Activated CD8-positive, alpha-beta T cell treated with anti-CD3 and anti-CD28 coated beads, Interleukin-2, amount 10 ng/mL, durations not matched to agents 7 days and 5 days (primary cell): ENCODE data around the gene REXO4. TPM values are rescaled to one million over a fixed set of nuclear protein-coding genes. Genes with fewer than 3 reads are reported as not detected.

Source experiments
- ATAC-seq: fragments of 150-1000 bp; cut with Tn5 transposase; one replicate; pipeline ENCODE4 v1.10.0; 2021; ENCODE audit warnings: moderate library complexity
- CTCF ChIA-PET: fragments of 350-600 bp; sonication (Branson Sonifier 250); formaldehyde crosslinking; loops from one replicate; lab custom pipeline; 2021; ENCODE audit warnings: antibody characterized with exemption; lab: Charles Lee
- POLR2A ChIA-PET: fragments of 350-600 bp; sonication (Branson Sonifier 250); formaldehyde crosslinking; loops from one replicate; lab custom pipeline; 2021; ENCODE audit warnings: antibody characterized with exemption; lab: Charles Lee
- DNase-seq: peaks from one replicate; pipeline ENCODE4 v3.0.0-alpha.2; 2020
- H3K27ac Mint-ChIP-seq: one replicate; pipeline ENCODE4 v1.8.0; 2021; ENCODE audit warnings: mild to moderate bottlenecking, mixed read lengths
- H3K27me3 Mint-ChIP-seq: one replicate; pipeline ENCODE4 v1.8.0; 2021; ENCODE audit warnings: low read depth, mixed read lengths
- H3K36me3 Mint-ChIP-seq: one replicate; pipeline ENCODE4 v1.8.0; 2021; ENCODE audit warnings: low read depth, mixed read lengths
- H3K4me1 Mint-ChIP-seq: one replicate; pipeline ENCODE4 v1.8.0; 2021; ENCODE audit warnings: low read depth, mixed read lengths
- H3K4me3 Mint-ChIP-seq: one replicate; pipeline ENCODE4 v1.8.0; 2021; ENCODE audit warnings: mild to moderate bottlenecking, mixed read lengths
- H3K9me3 Mint-ChIP-seq: one replicate; pipeline ENCODE4 v1.8.0; 2022; ENCODE audit warnings: mixed read lengths; ENCODE audit not compliant: insufficient read depth
- total RNA-seq, 2 experiments: library from RNA; stranded (reverse); gene quantifications; one replicate each; pipeline ENCODE4 v1.2.3, GENCODE V29; 2021

Gene REXO4
- total RNA-seq, 2 experiments from 2014 or later = 23.6 to 25.7 TPM

DNA sequence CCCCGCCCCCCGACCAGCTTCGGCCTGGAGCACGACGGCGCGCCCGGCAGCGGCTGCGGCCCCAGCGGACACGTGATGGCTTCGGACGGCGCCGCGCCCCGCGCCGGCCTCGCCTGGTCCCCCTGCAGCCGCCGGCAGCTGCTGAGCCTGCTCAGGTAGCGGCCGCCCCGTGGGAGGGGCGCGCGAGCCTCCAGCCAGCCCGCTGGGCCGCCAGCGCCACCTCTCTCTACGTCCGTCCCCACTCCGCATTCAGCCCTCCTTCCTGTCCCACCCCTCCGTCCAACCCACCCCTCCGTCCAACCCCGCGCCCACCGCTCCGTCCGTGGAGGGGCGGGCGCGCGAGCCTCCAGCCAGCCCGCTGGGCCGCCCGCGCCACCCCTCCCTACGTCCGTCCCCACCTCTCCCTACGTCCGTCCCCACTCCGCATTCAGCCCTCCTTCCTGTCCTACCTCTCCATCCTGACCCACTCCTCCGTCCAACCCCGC is 10.8 kb upstream of the REXO4 start:
- no peak overlapping the region for H3K27ac Mint-ChIP-seq
- ATAC-seq (peak; percentile 51), DNase-seq (no peak)
- H3K36me3 Mint-ChIP-seq = no peaks in the 10 kb centered on the region
- H3K27me3 Mint-ChIP-seq = peaks cover 17% of the 10 kb centered on the region
- ChIA-PET CTCF (no interaction called here), POLR2A (no interaction called here)
- H3K9me3 Mint-ChIP-seq = no peaks in the 10 kb centered on the region
- no peak overlapping the region for H3K4me3 Mint-ChIP-seq
- peaks cover 9% of the 10 kb centered on the region for H3K4me1 Mint-ChIP-seq

DNA sequence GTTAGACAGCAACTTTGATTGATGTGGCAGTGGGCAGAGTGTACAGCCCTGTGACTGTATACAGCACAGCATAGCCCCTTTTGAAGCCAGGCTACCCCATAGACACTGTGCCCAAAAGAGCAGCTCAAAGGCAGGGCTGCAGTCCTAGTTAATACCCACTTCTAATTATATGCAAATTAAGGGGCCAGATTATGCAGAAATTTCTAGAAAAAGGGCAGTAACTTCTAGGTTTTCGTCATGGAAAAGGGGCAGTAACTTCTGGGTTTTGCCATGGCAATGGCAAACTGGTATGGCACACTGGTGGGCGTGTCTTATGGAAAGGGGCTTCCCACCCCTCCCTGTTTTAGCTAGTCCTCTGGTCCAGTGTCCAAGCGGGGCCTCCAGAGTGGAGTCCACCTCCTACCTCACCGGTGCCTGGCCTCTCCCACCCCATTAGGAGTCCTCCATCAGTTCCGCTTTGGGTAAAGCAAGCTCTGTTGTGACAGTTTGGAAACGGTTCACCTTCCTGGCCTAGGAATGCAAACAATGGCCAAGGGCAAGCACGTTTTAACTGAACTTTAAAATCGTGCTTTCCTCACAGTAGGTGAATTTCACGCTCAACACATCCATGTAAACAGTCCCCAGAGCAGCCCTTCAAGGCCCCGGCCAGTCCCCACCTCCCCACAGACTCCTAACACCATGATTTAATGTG is 10.0 kb upstream of the REXO4 start:
- H3K4me3 Mint-ChIP-seq = peak overlapping the region; percentile 38

DNA sequence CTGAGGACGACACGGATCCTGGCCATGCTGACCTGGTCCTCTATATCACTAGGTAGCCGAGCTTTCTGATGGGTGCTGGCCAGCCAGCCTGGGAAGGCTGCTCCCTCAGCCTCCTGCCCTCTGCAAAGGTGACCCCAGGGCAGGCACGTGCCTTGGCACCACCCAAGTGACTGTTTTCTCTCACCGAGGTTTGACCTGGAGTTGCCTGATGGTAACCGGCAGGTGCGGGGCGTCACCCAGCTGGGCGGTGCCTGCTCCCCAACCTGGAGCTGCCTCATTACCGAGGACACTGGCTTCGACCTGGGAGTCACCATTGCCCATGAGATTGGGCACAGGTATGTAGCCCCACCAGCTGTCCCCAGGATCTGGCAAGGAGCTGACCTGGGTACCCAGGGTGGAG is 8.2 kb upstream of the REXO4 start:
- no peak overlapping the region for H3K4me3 Mint-ChIP-seq
- H3K27ac Mint-ChIP-seq = no peak overlapping the region
- ATAC-seq (no peak), DNase-seq (no peak)
- ChIA-PET POLR2A (interaction anchor here (0.6 kb wide), 1 partner anchor 13 kb away, joined by 4 read pairs; no protein-coding TSS in a partner anchor), CTCF (no interaction called here)
- H3K36me3 Mint-ChIP-seq = no peaks in the 10 kb centered on the region
- H3K4me1 Mint-ChIP-seq = peaks cover 16% of the 10 kb centered on the region
- peaks cover 17% of the 10 kb centered on the region for H3K27me3 Mint-ChIP-seq
- H3K9me3 Mint-ChIP-seq = no peaks in the 10 kb centered on the region

More for the DNA sequence above, 10.0 kb upstream of the REXO4 start:
- Mint-ChIP-seq H3K36me3 (no peaks in the 10 kb centered on the region), H3K9me3 (no peaks in the 10 kb centered on the region), H3K4me1 (peaks cover 9% of the 10 kb centered on the region), H3K27ac (no peak overlapping the region), H3K27me3 (peaks cover 17% of the 10 kb centered on the region)
- ChIA-PET CTCF (no interaction called here), POLR2A (no interaction called here)
- ATAC-seq (no peak), DNase-seq (no peak)

DNA sequence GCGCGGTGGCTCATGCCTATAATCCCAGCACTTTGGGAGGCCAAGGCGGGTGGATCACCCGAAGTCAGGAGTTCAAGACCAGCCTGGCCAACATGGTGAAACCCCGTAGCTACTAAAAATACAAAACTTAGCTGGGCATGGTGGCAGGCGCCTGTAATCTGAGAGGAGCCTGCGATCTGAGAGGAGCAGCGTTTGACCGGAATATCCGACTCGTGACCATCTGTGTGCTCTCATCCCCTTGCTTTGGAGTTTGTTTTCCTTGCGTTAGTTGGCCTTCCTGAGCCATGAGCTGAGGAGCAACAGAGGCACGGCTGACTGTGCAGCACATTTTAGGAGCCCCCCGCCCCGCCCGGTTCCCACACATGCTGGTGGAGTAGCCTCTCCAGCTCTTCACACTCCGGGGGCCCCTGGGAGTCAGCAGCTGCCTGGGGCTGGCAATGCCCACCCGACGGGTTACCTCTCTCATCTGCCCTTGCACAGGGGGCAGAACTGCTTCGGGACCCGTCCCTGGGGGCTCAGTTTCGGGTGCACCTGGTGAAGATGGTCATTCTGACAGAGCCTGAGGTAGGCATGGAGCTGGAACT is 7.3 kb upstream of the REXO4 start:
- Mint-ChIP-seq H3K27ac (no peak overlapping the region), H3K36me3 (no peaks in the 10 kb centered on the region), H3K27me3 (peaks cover 14% of the 10 kb centered on the region), H3K4me3 (no peak overlapping the region), H3K4me1 (peaks cover 20% of the 10 kb centered on the region), H3K9me3 (no peaks in the 10 kb centered on the region)
- ChIA-PET POLR2A (no interaction called here), CTCF (no interaction called here)
- no peak for DNase-seq
- ATAC-seq = no peak

DNA sequence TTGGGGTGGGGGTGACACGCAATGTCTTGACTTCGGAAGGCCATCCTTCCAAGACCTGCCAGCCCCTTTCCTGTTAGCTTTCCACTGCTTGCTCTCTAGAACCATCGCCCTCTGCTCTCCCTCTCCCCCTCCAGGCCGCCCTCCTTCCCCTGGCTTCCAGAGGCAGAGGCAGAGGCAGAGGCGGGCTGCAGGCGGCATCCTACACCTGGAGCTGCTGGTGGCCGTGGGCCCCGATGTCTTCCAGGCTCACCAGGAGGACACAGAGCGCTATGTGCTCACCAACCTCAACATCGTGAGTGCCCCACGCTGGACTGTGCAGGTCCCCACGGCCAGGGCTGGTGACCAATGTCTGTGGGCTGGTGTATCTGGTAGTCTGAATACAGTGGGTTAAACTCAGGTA is 6.4 kb upstream of the REXO4 start:
- no peak for DNase-seq
- ChIA-PET POLR2A (no interaction called here), CTCF (no interaction called here)
- Mint-ChIP-seq H3K4me1 (peaks cover 19% of the 10 kb centered on the region), H3K27ac (no peak overlapping the region), H3K36me3 (no peaks in the 10 kb centered on the region), H3K9me3 (no peaks in the 10 kb centered on the region), H3K4me3 (no peak overlapping the region), H3K27me3 (peaks cover 14% of the 10 kb centered on the region)
- ATAC-seq = no peak

DNA sequence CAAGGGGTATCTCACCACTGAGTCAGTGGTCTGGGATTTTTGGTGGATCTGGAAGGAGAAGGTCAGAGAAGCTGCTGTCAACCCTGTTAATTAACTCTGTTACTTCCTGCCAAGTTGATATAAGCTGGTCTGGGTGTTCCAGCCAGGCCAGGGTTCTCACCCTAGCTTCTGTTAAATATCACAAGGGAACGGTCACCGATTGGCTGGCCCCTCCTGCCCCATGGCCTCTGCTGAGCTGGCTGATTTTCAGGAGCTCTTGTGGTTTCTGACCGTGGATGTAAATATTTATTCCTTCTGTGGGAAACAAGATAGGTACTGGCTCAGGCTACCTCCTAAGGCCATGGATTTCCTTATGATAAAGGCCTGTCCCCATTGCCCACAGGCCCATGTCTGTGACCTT is 5.4 kb upstream of the REXO4 start:
- CTCF ChIA-PET = no interaction called here
- POLR2A ChIA-PET = no interaction called here
- H3K4me1 Mint-ChIP-seq = peaks cover 28% of the 10 kb centered on the region

DNA sequence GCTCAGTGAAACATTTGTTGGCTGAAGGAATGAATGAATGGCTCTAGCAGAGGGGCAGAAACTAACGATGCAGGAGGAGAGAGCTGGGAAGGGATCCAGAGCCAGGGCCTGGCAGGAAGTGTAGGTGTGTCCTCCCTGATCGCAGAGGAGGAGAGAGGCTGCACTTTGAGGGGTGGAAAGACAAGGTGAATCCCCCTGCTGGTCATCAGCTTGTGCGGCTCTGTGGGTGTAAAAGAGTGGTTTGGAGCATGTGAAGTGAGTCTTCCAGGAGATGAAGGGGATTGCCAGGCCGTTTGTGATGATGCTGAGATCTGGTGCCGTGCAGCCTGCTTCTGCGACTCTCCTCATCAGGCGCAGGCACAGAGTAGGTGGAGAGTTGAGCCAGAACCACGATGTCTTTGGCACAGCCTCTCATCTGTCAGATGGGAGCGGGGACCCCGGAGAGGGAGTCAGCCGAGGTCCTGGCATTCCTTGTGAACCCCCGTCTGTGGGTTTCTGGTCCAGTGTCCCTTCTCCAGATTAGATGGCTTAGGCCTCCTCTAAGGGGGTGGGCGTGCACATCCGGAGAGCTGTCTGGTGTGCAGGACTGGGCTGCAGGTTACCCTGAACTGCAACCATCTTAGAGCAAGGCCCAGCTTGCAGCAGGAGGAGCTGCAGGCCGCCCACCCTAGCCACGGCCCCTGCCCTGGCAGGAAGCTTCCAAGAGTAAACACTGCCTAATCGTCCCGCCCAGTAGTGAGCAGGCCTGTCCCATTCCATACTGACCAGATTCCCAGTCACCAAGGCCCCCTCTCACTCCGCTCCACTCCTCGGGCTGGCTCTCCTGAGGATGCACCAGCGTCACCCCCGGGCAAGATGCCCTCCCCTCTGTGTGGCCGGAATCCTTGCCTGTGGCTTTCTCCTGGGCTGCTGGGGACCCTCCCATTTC is 4.1 kb upstream of the REXO4 start, which contains the start of gene ADAMTS13:
Gene ADAMTS13, plus strand, starts transcription at position 753 of the 928 bp plus-strand sequence. Its CDS starts 77 bp downstream, at position 830.
- ChIA-PET CTCF (interaction anchor here (0.6 to 1.6 kb wide), 3 partner anchors 51 to 302 kb away, joined by 3 to 5 read pairs (median 4); no protein-coding TSS in a partner anchor), POLR2A (interaction anchor here (0.8 kb wide), 1 partner anchor 74 kb away, joined by 3 read pairs; the partner anchor contains the start of genes MED22 and RPL7A)
- Mint-ChIP-seq H3K27me3 (peaks cover 2% of the 10 kb centered on the region), H3K36me3 (peaks cover 2% of the 10 kb centered on the region), H3K4me3 (no peak within 1 kb of the TSS), H3K27ac (no peak within 1 kb of the TSS), H3K4me1 (peaks cover 34% of the 10 kb centered on the region), H3K9me3 (no peaks in the 10 kb centered on the region)
- DNase-seq (peak; percentile 43), ATAC-seq (no peak)

More for the DNA sequence above, 5.4 kb upstream of the REXO4 start:
- Mint-ChIP-seq H3K27me3 (peaks cover 14% of the 10 kb centered on the region), H3K4me3 (no peak overlapping the region), H3K27ac (no peak overlapping the region), H3K9me3 (no peaks in the 10 kb centered on the region), H3K36me3 (peaks cover 2% of the 10 kb centered on the region)
- no peak for DNase-seq
- ATAC-seq = no peak

DNA sequence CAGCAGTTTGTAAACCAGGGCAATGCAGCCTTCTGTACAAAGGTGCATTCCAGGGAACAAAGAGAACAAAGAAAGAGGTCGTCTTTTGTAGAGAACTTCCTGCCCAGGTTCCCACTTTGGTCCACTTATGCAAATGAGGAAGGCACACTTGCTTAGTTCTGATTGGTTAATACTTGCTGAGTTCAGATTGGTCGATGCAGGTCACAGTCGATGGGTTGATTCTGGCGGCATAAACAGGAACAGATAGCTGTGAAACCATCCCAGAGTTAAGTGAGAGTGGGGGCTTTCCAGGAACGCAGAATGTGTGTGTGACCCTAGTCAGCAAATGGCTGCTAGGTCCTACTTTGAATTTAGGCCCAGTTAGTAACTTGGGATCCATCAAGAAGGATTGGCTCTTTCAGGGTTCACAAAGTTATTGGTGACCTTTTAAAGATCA is 2.6 kb upstream of the REXO4 start:
- peaks cover 48% of the 10 kb centered on the region for H3K4me1 Mint-ChIP-seq
- H3K36me3 Mint-ChIP-seq = peaks cover 12% of the 10 kb centered on the region
- ChIA-PET CTCF (interaction anchor here (1.1 to 1.6 kb wide), 3 partner anchors 50 to 90 kb away, joined by 3 to 5 read pairs (median 4); no protein-coding TSS in a partner anchor), POLR2A (no interaction called here)
- H3K9me3 Mint-ChIP-seq = no peaks in the 10 kb centered on the region
- H3K4me3 Mint-ChIP-seq = no peak overlapping the region
- H3K27me3 Mint-ChIP-seq = no peaks in the 10 kb centered on the region
- peak overlapping the region; percentile 20 for H3K27ac Mint-ChIP-seq
- ATAC-seq (no peak), DNase-seq (no peak)

DNA sequence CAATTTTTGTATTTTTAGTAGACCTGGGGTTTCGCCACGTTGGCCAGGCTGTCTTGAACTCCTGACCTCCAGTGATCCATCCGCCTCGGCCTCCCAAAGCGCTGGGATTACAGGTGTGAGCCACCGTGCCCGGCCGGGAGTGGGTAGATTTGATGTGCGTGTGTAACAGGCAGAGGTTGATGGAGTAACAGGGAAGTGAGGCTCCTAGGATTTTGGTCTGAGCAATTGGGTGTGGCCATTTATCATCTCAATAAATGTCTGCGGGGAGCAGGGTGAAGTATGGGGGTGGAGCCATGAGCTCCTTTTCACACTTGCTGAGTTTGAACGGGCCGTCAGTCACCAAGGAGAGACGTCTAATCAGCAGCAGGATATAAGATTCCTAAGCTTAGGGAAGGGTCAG is 1.2 kb upstream of the REXO4 start:
- ChIA-PET POLR2A (interaction anchor here (2.2 kb wide), 1 partner anchor 64 kb away, joined by 4 read pairs; no protein-coding TSS in a partner anchor), CTCF (interaction anchor here (0.8 to 2.4 kb wide), 3 partner anchors 48 to 233 kb away, joined by 3 to 7 read pairs (median 3); no protein-coding TSS in a partner anchor)
- no peak for ATAC-seq
- Mint-ChIP-seq H3K9me3 (no peaks in the 10 kb centered on the region), H3K4me1 (peaks cover 61% of the 10 kb centered on the region), H3K27ac (peak overlapping the region; percentile 95), H3K27me3 (no peaks in the 10 kb centered on the region), H3K36me3 (peaks cover 24% of the 10 kb centered on the region), H3K4me3 (peak overlapping the region; percentile 93)
- no peak for DNase-seq

DNA sequence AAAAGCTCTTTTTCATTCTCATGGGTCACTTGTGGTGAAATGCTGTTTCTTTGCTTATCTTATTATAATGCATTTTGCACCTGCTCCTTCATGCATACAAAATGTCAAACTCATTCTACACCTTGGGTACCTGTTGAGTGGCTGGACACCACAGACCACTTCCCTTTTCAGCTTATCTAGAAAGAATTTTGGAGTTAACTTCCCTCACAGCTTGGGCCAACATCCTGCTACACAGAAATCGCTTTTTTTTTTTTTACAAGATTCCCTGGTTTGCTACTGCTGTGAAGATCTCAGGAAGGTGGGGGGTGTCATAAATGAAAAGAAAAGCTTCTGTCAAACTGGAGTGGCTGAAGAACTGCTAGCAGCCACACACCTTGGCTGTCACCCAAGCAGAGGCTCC is 2.6 kb downstream of the REXO4 start:
- no peaks in the 10 kb centered on the region for H3K9me3 Mint-ChIP-seq
- ChIA-PET POLR2A (interaction anchor here (1.0 to 1.5 kb wide), 2 partner anchors 44 to 58 kb away, joined by 4 to 6 read pairs; no protein-coding TSS in a partner anchor), CTCF (interaction anchor here (2.3 kb wide), 1 partner anchor 9 kb away, joined by 9 read pairs; no protein-coding TSS in a partner anchor)
- ATAC-seq = no peak
- peak overlapping the region; percentile 47 for H3K27ac Mint-ChIP-seq
- no peak for DNase-seq
- H3K36me3 Mint-ChIP-seq = peaks cover 49% of the 10 kb centered on the region
- no peaks in the 10 kb centered on the region for H3K27me3 Mint-ChIP-seq
- H3K4me3 Mint-ChIP-seq = peak overlapping the region; percentile 22
- H3K4me1 Mint-ChIP-seq = peaks cover 51% of the 10 kb centered on the region

DNA sequence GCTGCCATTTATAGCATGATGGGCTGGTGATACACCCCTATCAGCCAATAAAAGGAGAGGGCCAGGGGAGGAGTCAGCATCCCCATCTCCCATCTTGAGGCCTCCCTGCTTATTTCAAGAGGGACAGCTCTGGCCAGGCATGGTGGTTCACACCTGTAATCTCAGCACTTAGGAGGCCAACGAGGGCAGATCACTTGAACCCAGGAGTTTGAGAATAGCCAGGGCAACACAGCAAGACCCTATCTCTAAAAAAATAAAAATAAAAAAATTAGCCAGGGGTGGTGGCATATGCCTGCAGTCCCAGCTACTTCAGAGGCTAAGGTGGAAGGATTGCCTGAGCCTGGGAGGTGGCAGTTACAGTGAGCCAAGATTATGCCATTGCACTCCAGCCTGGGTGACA is 9.8 kb downstream of the REXO4 start:
- CTCF ChIA-PET = no interaction called here
- H3K27me3 Mint-ChIP-seq = no peaks in the 10 kb centered on the region

More for the DNA sequence above, 9.8 kb downstream of the REXO4 start:
- DNase-seq = no peak
- Mint-ChIP-seq H3K9me3 (no peaks in the 10 kb centered on the region), H3K36me3 (peaks cover 49% of the 10 kb centered on the region), H3K4me1 (peaks cover 8% of the 10 kb centered on the region), H3K27ac (no peak overlapping the region), H3K4me3 (no peak overlapping the region)
- ATAC-seq = no peak
- POLR2A ChIA-PET = no interaction called here
